ENCODE results near the gene BCL7A. TPM values are rescaled to one million over a fixed set of nuclear protein-coding genes. Genes with fewer than 3 reads are reported as not detected.

Gene BCL7A
- total and polyA plus RNA-seq, 9 of the 15 experiments (the other 6 are each of a cell fraction or from before 2014, with no cell fraction given), result 0.25 to 21.9 (median 14.9) TPM

- no peak for TF ChIP-seq HDAC3 (IDR thresholded peaks at IDR 0.05; ENCODE audit: borderline replicate concordance, partially characterized antibody)
- no peak for TF ChIP-seq ZNF174 (CRISPR knock-in tag; IDR thresholded peaks at IDR 0.05)
- no peak for TF ChIP-seq NCOA4 (IDR thresholded peaks at IDR 0.05; ENCODE audit: partially characterized antibody)
- TF ChIP-seq ZNF717 (CRISPR knock-in tag; IDR thresholded peaks at IDR 0.05), result no peak
- no peak for TF ChIP-seq ARID2 (IDR thresholded peaks at IDR 0.05)
- TF ChIP-seq YBX1 (IDR thresholded peaks at IDR 0.05), result no peak
- TF ChIP-seq CTCF (IDR thresholded peaks at IDR 0.05 in 2 of 3, conservative IDR thresholded peaks at IDR 0.05 in 1 of 3; ENCODE audit: insufficient read depth in 2 of 3, low read depth in 1 of 3, low read length in 3 of 3), result no peak
- TF ChIP-seq AFF1 (IDR thresholded peaks at IDR 0.05; ENCODE audit: low read depth in 1 of 2, partially characterized antibody in 2 of 2), result peak in 1 of 2 experiments; percentile 23
- no peak for TF ChIP-seq ZBTB9 (CRISPR knock-in tag; IDR thresholded peaks at IDR 0.05)
- TF ChIP-seq YY1 (IDR thresholded peaks at IDR 0.05; ENCODE audit: borderline replicate concordance in 1 of 3, control insufficient read depth in 1 of 3, extremely low read depth in 1 of 3, insufficient read depth in 3 of 3, insufficient read length in 1 of 3, insufficient replicate concordance in 2 of 3, low read depth in 1 of 3, low read length in 2 of 3), result no peak
- TF ChIP-seq IFI16 (CRISPR knock-in tag; IDR thresholded peaks at IDR 0.05), result no peak
- TF ChIP-seq MAFK (IDR thresholded peaks at IDR 0.05; ENCODE audit: low read length), result no peak
- peak; percentile 62; the same call in 1 of the 2 replicates for TF ChIP-seq THRB (CRISPR knock-in tag; conservative IDR thresholded peaks at IDR 0.05)
- TF ChIP-seq CXXC5 (CRISPR knock-in tag; IDR thresholded peaks at IDR 0.05), result no peak
Observed at GRCh38 chr12:122094735-122095631, 73.3 kb downstream of the BCL7A start (continued).
